NB4 (cell line): ENCODE results near the gene CILP.

ENCODE experiments used
- CTCF ChIP-seq: IDR thresholded peaks from one replicate; pipeline ENCODE4 v1.5.1; 2012; ENCODE audit warnings: low read depth, low read length
- MAX ChIP-seq: IDR thresholded peaks from 2 replicates; pipeline ENCODE4 v1.6.1; 2011; ENCODE audit warnings: low read depth, low read length
- MYC ChIP-seq: IDR thresholded peaks from 2 replicates; pipeline ENCODE4 v1.6.1; 2011; ENCODE audit warnings: low read depth, low read length
- POLR2A ChIP-seq: IDR thresholded peaks from 2 replicates; pipeline ENCODE4 v1.6.1; 2011; ENCODE audit warnings: mild to moderate bottlenecking; ENCODE audit not compliant: insufficient read length; ENCODE audit errors: extremely low read depth

GRCh38 chr15:65232520-65232919 is 21.2 kb upstream of the CILP start:
- TF ChIP-seq CTCF (no peak), MAX (no peak), POLR2A (no peak), MYC (no peak)
